Measurements from ENCODE around the gene UGT1A1. TPM values are rescaled to one million over a fixed set of nuclear protein-coding genes. Genes with fewer than 3 reads are reported as not detected.

The UGT1A1 gene
- total RNA-seq, 1 experiment from 2014 or later = not detected

- H3K27me3 ChIP-seq (ENCODE audit: insufficient read depth, low read length) = no peaks in the 10 kb centered on the region
- no peak overlapping the region for H2AFZ ChIP-seq (ENCODE audit: low read length)
- H2BK5ac ChIP-seq (ENCODE audit: insufficient read length, low read length) = no peak overlapping the region
- H3K36me3 Mint-ChIP-seq (ENCODE audit: insufficient read depth in 1 of 3, low read depth in 3 of 3) = no peaks in the 10 kb centered on the region; a peak in 1 of 7 replicates
- no peak overlapping the region for H4K91ac ChIP-seq (ENCODE audit: insufficient read length, low read depth, low read length)
- no peak overlapping the region for H3K14ac ChIP-seq (ENCODE audit: insufficient read depth, low read length)
- no peak overlapping the region for H3K23ac ChIP-seq (ENCODE audit: insufficient read length, low read depth, low read length)
- H2BK20ac ChIP-seq (ENCODE audit: low read depth, low read length, poor library complexity, severe bottlenecking) = no peak overlapping the region
- no peaks in the 10 kb centered on the region for H3K79me2 ChIP-seq (ENCODE audit: insufficient read depth, low read length)
- no peak overlapping the region for H3K27ac ChIP-seq (ENCODE audit: insufficient read length, low read depth, low read length)
- no peak overlapping the region for H2BK120ac ChIP-seq (ENCODE audit: low read depth, low read length, poor library complexity, severe bottlenecking)
- H3K27ac Mint-ChIP-seq = no peak overlapping the region
- no peaks in the 10 kb centered on the region for H3K79me1 ChIP-seq (ENCODE audit: insufficient read depth, low read depth, low read length, poor library complexity, severe bottlenecking)
- no peaks in the 10 kb centered on the region for H4K20me1 ChIP-seq (ENCODE audit: control insufficient read depth, insufficient read depth, insufficient read length)
- H3K4me2 ChIP-seq (ENCODE audit: insufficient read depth, insufficient read length, low read length) = no peak overlapping the region
- no peak overlapping the region for H3K56ac ChIP-seq (ENCODE audit: insufficient read length, low read depth, low read length)
- H2AK5ac ChIP-seq (ENCODE audit: insufficient read length, low read length) = no peak overlapping the region
- H3K4me1 Mint-ChIP-seq = peaks cover 5 to 6% of the 10 kb centered on the region in 2 experiments; a peak in 3 of 4 replicates
- no peak overlapping the region for H4K5ac ChIP-seq (ENCODE audit: insufficient read length, low read depth, low read length)
- no peak overlapping the region for H3K9ac ChIP-seq (ENCODE audit: extremely low read depth, insufficient read length, low read length)
- no peaks in the 10 kb centered on the region for H3K9me3 ChIP-seq (ENCODE audit: control insufficient read depth, low read depth, low read length)
- H3K18ac ChIP-seq (ENCODE audit: insufficient read length, low read depth, low read length) = no peak overlapping the region
- no peaks in the 10 kb centered on the region for H3K23me2 ChIP-seq (ENCODE audit: insufficient read length, low read depth, low read length, poor library complexity, severe bottlenecking)
- H3K4me1 ChIP-seq (ENCODE audit: insufficient read depth, low read length) = peaks cover 2% of the 10 kb centered on the region; the same call in 1 of the 2 replicates
- H3T11ph ChIP-seq (ENCODE audit: low read length) = no peak overlapping the region
- 0 out of 5 replicates have a peak, but pooled peaks cover 0 to 3% of the 10 kb centered on the region in 2 experiments for H3K9me3 Mint-ChIP-seq
- TF ChIP-seq CTCF (conservative IDR thresholded peaks at IDR 0.05) = no peak
- H3K4me3 Mint-ChIP-seq = no peak overlapping the region
- no peak overlapping the region for H2BK15ac ChIP-seq (ENCODE audit: low read depth, low read length)
- no peak for DNase-seq
- H4K8ac ChIP-seq (replicated peaks; ENCODE audit: insufficient read length, low read depth, low read length) = no peak overlapping the region
- WGBS (ENCODE audit: extremely low coverage, insufficient read length, low lambda C conversion rate) = no CpG with 5 or more reads among the region's 4 CpGs
- H3K27me3 Mint-ChIP-seq (ENCODE audit: low read depth) = peaks cover 8% of the 10 kb centered on the region
- H2BK12ac ChIP-seq (ENCODE audit: insufficient read length, low read depth, low read length) = no peak overlapping the region
- no peak overlapping the region for H3K4ac ChIP-seq (ENCODE audit: low read depth, low read length)
Observed at GRCh38 chr2:233768076-233768475, 8.0 kb downstream of the UGT1A1 start.
